Esophagus squamous epithelium (tissue), 5 donors: ENCODE data around the gene PDRG1. TPM values are rescaled to one million over a fixed set of nuclear protein-coding genes. Genes with fewer than 3 reads are reported as not detected.
A peak's percentile ranks its signal among the peaks of the same experiment; 100 is the strongest.

Source experiments
- DNase-seq: peaks from one replicate; lab custom pipeline; 2025; lab: John Stamatoyannopoulos, UW
- H3K27ac ChIP-seq, 4 donors: fragments of 200-600 bp; sonication (generic); one replicate each; pipeline ENCODE4 v1.5.1; 2016 to 2019; ENCODE audit warnings: mild to moderate bottlenecking in 1 of 4
- H3K27me3 ChIP-seq, 4 donors: fragments of 200-600 bp; sonication (generic); 1 replicate in 3 of 4; 2 replicates in 1 of 4; pipeline versions ENCODE4 v1.5.1 to v1.6.0; 2017 to 2021; ENCODE audit warnings: antibody characterized with exemption in 1 of 4
- H3K36me3 ChIP-seq, 3 donors: fragments of 200-600 bp; sonication (generic); one replicate each; pipeline ENCODE4 v1.5.1; 2016 to 2019
- H3K4me1 ChIP-seq, 3 donors: fragments of 200-600 bp; sonication (generic); one replicate each; pipeline ENCODE4 v1.5.1; 2017 to 2019
- H3K4me3 ChIP-seq, 4 donors: fragments of 200-600 bp; sonication (generic); 1 replicate in 3 of 4; 2 replicates in 1 of 4; pipeline ENCODE4 v1.5.1; 2016 to 2019; ENCODE audit warnings: mild to moderate bottlenecking in 2 of 4, moderate library complexity in 1 of 4
- H3K9me3 ChIP-seq, 3 donors: fragments of 200-600 bp; sonication (generic); one replicate each; pipeline ENCODE4 v1.5.1; 2016 to 2019
- CTCF ChIP-seq, 6 experiments: fragments of 450-650 bp in 4 of 6; fragments of 200-600 bp in 2 of 6; sonication (generic) in 2 of 6; IDR thresholded peaks; one replicate each; pipeline ENCODE4 v1.5.1; 2016 to 2019; ENCODE audit warnings: antibody characterized with exemption in 6 of 6, mild to moderate bottlenecking in 4 of 6, moderate library complexity in 4 of 6
- POLR2A ChIP-seq, 4 donors: fragments of 450-650 bp; IDR thresholded peaks; one replicate each; pipeline ENCODE4 v1.6.1; 2017; ENCODE audit warnings: antibody characterized with exemption in 4 of 4, mild to moderate bottlenecking in 4 of 4, moderate library complexity in 3 of 4
- WGBS, 2 donors: methylation state at CpG; one replicate each; pipeline ENCODE4 v1.1.5; 2018; 5-methylcytosine and 5-hydroxymethylcytosine counted together
- intact Hi-C: fragments of 100-400 bp; cut with DNase I; formaldehyde crosslinking; loops from one replicate; pipeline ENCODE4 v1.15.0; 2022
- total RNA-seq, 4 donors: library from RNA; depleted of rRNA; stranded (reverse); fragments of >200 nt; gene quantifications; one replicate each; pipeline ENCODE4 v1.1.0, GENCODE V29; 2016
- donor health status: DM: yes; HTN: yes; CAD: no.

The PDRG1 gene
- total RNA-seq, 4 donors from 2014 or later = 6.6 to 14.8 (median 11.1) TPM

- H3K4me3 ChIP-seq = no peak overlapping the region
- peaks cover 0 to 40% (median 3%) of the 10 kb centered on the region in 3 donors for H3K4me1 ChIP-seq
- WGBS, 2 donors = 87 to 92% methylated on average over 5 to 10 of the region's 15 CpGs
- H3K27ac ChIP-seq = no peak overlapping the region
- H3K9me3 ChIP-seq = no peaks in the 10 kb centered on the region
- TF ChIP-seq CTCF (IDR thresholded peaks at IDR 0.05) (no peak), POLR2A (IDR thresholded peaks at IDR 0.05) (no peak)
- intact Hi-C loops = no loop called here
- H3K27me3 ChIP-seq = no peaks in the 10 kb centered on the region
- DNase-seq = no peak
- H3K36me3 ChIP-seq = no peaks in the 10 kb centered on the region
Observed at GRCh38 chr20:31913431-31914157, 38.3 kb downstream of the PDRG1 start.

- Histone ChIP-seq H3K9me3 (no peaks in the 10 kb centered on the region), H3K27me3 (no peaks in the 10 kb centered on the region), H3K36me3 (no peaks in the 10 kb centered on the region), H3K4me1 (peaks cover 0 to 26% (median 0%) of the 10 kb centered on the region in 3 donors), H3K4me3 (no peak overlapping the region), H3K27ac (no peak overlapping the region)
- DNase-seq = no peak
- intact Hi-C loops = no loop called here
- WGBS, 2 donors = 62 to 75% methylated on average over 3 to 4 of the region's 4 CpGs
- no peak for TF ChIP-seq POLR2A (IDR thresholded peaks at IDR 0.05)
- no peak for TF ChIP-seq CTCF (IDR thresholded peaks at IDR 0.05)
Observed at GRCh38 chr20:31910071-31910803, 41.6 kb downstream of the PDRG1 start.

GRCh38 chr20:31909253-31910070 lies 42.4 kb downstream of the PDRG1 start:
- intact Hi-C loops = no loop called here
- no peak overlapping the region for H3K27ac ChIP-seq
- H3K27me3 ChIP-seq = no peaks in the 10 kb centered on the region
- no peak for DNase-seq
- TF ChIP-seq POLR2A (IDR thresholded peaks at IDR 0.05) = no peak
- TF ChIP-seq CTCF (IDR thresholded peaks at IDR 0.05) = no peak
- no peak overlapping the region for H3K4me3 ChIP-seq
- WGBS, 2 donors = 80 to 85% methylated on average over 9 to 15 of the region's 17 CpGs
- H3K9me3 ChIP-seq = no peaks in the 10 kb centered on the region
- H3K4me1 ChIP-seq = peaks cover 0 to 18% (median 0%) of the 10 kb centered on the region in 3 donors
- no peaks in the 10 kb centered on the region for H3K36me3 ChIP-seq

- intact Hi-C loops = no loop called here
- no peaks in the 10 kb centered on the region for H3K36me3 ChIP-seq
- H3K4me1 ChIP-seq = peaks cover 0 to 9% (median 0%) of the 10 kb centered on the region in 3 donors
- H3K27ac ChIP-seq = peak overlapping the region in 1 of 4 donors; percentile 39
- H3K27me3 ChIP-seq = no peaks in the 10 kb centered on the region
- H3K4me3 ChIP-seq = no peak overlapping the region
- 36 to 91% methylated on average over 6 to 8 of the region's 11 CpGs for WGBS, 2 donors
- no peak for DNase-seq
- no peaks in the 10 kb centered on the region for H3K9me3 ChIP-seq
- TF ChIP-seq CTCF (IDR thresholded peaks at IDR 0.05) (no peak), POLR2A (IDR thresholded peaks at IDR 0.05) (no peak)
Observed at GRCh38 chr20:31908424-31908823, 43.4 kb downstream of the PDRG1 start.
